ENCODE data around the gene PIGV. TPM values are rescaled to one million over a fixed set of nuclear protein-coding genes. Genes with fewer than 3 reads are reported as not detected.

PIGV gene
- total and polyA plus RNA-seq, 2 experiments from 2014 or later: 20.4 to 28.9 TPM

DNA sequence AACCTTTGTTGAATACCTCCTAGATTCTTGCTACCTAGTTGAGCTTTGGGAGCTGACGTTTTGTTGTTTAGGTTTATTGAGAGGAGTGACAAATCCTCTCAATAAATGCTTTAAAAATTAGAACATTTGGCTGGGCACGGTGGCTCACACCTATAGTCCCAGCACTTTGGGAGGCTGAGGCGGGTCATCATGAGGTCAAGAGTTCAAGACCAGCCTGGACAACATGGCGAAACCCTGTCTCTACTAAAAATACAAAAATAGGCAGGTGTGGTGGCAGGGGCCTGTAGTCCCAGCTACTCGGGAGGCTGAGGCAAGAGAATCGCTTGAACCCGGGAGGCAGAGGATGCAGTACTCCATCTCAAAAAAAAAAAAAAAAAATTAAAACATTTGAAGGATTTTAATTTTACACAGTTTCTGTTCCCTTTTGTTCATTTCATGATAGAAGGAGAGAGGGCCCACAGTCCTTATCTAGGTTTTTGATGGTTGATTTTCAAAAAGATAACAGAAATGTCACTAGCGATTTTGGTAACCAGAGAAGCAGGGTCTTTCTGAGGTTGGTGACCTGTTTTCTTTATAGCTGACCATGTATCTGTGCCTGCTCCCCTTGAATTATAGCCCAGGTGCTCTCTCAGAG is 44.2 kb upstream of the PIGV start:
- DNase-seq: no peak
- Histone ChIP-seq H3K27ac (peak overlapping the region; percentile 76), H3K9me2 (ENCODE audit: insufficient read depth) (no peaks in the 10 kb centered on the region), H3F3A (ENCODE audit: insufficient read depth) (peaks cover 37% of the 10 kb centered on the region), H2AFZ (no peak overlapping the region), H3K9ac (no peak overlapping the region), H3K4me2 (ENCODE audit: unreplicated experiment) (peak overlapping the region; percentile 60), H3K27me3 (replicated peaks; ENCODE audit: insufficient read depth) (no peaks in the 10 kb centered on the region), H4K20me1 (ENCODE audit: insufficient read depth) (0 out of 2 replicates have a peak, but pooled peaks cover 4% of the 10 kb centered on the region), H3K36me3 (ENCODE audit: low read depth) (0 out of 2 replicates have a peak, but pooled peaks cover 4% of the 10 kb centered on the region), H3K4me1 (ENCODE audit: insufficient read depth) (peaks cover 24% of the 10 kb centered on the region), H3K9me3 (ENCODE audit: low read depth) (no peaks in the 10 kb centered on the region), H3K79me2 (ENCODE audit: insufficient read depth) (peaks cover 99% of the 10 kb centered on the region), H3K4me3 (no peak overlapping the region)
- TF ChIP-seq EZH2phosphoT487 (IDR thresholded peaks at IDR 0.05; ENCODE audit: insufficient read depth, low read depth) (no peak), EZH2 (IDR thresholded peaks at IDR 0.05; ENCODE audit: insufficient read depth, poor library complexity, severe bottlenecking) (no peak)
- in situ Hi-C loops (cut with MboI): no loop called here
- 97 to 98% methylated on average over 8 of the region's 8 CpGs for WGBS, 2 experiments (ENCODE audit: low coverage in 1 of 2, low lambda C conversion rate in 2 of 2, missing lambda C conversion rate in 2 of 2)

DNA sequence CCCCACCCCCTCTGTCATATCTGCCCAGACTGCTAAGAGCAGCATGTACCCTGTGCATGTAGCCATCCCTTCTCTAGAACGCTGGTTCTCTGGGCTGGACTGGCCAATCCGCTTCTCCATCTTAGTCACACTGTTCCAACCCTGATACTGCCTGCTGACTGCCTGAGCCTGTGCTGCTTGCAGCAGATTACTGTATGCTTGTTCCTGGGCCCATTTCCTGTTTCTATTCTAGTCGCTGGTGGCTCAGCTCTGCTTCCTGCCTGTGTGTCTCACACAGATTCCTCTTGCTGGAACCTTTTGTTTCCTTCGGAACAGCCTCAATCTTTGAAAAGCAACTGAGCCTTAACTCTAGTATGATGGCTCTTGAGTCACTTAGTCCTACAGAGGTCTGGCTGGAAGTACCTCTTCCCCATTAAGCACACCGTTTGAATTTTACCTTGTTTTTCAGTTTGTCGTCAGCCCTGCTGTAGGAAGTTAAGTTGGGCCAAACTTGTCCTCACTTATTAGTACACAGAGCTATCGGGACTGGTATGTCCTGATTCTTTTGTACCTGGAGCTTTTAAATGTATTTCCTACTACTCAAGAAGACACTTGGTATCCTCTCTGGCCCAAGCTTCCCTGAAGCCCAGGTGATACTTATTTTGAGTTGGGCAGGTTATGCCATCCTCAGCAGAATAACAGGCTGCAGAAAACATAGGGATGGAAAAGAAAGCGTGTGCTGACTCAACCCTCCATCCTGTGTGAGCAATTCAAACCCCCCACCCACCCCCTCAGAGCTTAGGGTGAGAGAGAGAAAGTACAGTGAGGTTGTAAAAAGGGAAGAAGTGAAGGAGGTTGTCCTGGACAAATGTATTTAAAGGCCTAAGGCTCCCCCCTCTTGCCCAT is 43.4 kb upstream of the PIGV start:
- TF ChIP-seq EZH2 (IDR thresholded peaks at IDR 0.05; ENCODE audit: insufficient read depth, poor library complexity, severe bottlenecking) (no peak), EZH2phosphoT487 (IDR thresholded peaks at IDR 0.05; ENCODE audit: insufficient read depth, low read depth) (no peak)
- Histone ChIP-seq H3K27me3 (replicated peaks; ENCODE audit: insufficient read depth) (no peaks in the 10 kb centered on the region), H3K36me3 (ENCODE audit: low read depth) (0 out of 2 replicates have a peak, but pooled peaks cover 4% of the 10 kb centered on the region), H2AFZ (no peak overlapping the region), H3K79me2 (ENCODE audit: insufficient read depth) (peaks cover 99% of the 10 kb centered on the region), H3K9me3 (ENCODE audit: low read depth) (no peaks in the 10 kb centered on the region), H3F3A (ENCODE audit: insufficient read depth) (peaks cover 37% of the 10 kb centered on the region), H3K9ac (peak overlapping the region; percentile 29; the same call in 1 of the 2 replicates), H3K4me2 (ENCODE audit: unreplicated experiment) (peak overlapping the region; percentile 60), H4K20me1 (ENCODE audit: insufficient read depth) (0 out of 2 replicates have a peak, but pooled peaks cover 4% of the 10 kb centered on the region), H3K9me2 (ENCODE audit: insufficient read depth) (no peaks in the 10 kb centered on the region), H3K27ac (peak overlapping the region; percentile 76), H3K4me1 (ENCODE audit: insufficient read depth) (peaks cover 24% of the 10 kb centered on the region), H3K4me3 (peak overlapping the region; percentile 26; the same call in 1 of the 2 replicates)
- DNase-seq: peak; percentile 83
- in situ Hi-C loops (cut with MboI): no loop called here
- WGBS, 2 experiments (ENCODE audit: low coverage in 1 of 2, low lambda C conversion rate in 2 of 2, missing lambda C conversion rate in 2 of 2): 21 to 29% methylated on average over 7 to 8 of the region's 8 CpGs

DNA sequence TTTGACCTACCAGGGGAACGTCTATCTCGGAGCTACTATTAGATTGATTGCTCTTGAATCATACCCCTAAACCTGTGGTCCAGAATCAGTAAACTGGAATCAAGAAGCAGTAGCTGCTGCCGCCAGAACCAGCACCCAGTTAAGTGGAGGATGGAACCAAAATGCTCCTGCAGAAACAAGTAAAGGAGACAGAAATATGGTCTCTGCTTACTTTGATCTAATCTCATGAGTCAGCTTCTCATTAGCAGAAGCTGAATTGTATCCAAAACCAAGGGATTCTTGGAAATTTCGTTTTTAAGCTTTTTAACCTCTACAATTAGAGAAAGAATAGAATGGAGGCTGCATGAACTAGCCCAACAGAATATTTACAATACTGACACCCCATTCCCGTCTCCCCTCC is 42.6 kb upstream of the PIGV start:
- Histone ChIP-seq H2AFZ (no peak overlapping the region), H3K79me2 (ENCODE audit: insufficient read depth) (peaks cover 99% of the 10 kb centered on the region), H3K4me2 (ENCODE audit: unreplicated experiment) (peak overlapping the region; percentile 60), H3K9me2 (ENCODE audit: insufficient read depth) (no peaks in the 10 kb centered on the region), H3K4me1 (ENCODE audit: insufficient read depth) (peaks cover 24% of the 10 kb centered on the region), H3K27ac (peak overlapping the region; percentile 76), H3K9ac (0 out of 2 replicates have a peak overlapping the region, but pooled peaks have one; percentile 9), H3K9me3 (ENCODE audit: low read depth) (no peaks in the 10 kb centered on the region), H3K36me3 (ENCODE audit: low read depth) (0 out of 2 replicates have a peak, but pooled peaks cover 12% of the 10 kb centered on the region), H3K4me3 (peak overlapping the region; percentile 2; the same call in 1 of the 2 replicates), H3F3A (ENCODE audit: insufficient read depth) (peaks cover 37% of the 10 kb centered on the region), H4K20me1 (ENCODE audit: insufficient read depth) (0 out of 2 replicates have a peak, but pooled peaks cover 4% of the 10 kb centered on the region), H3K27me3 (replicated peaks; ENCODE audit: insufficient read depth) (no peaks in the 10 kb centered on the region)
- no peak for TF ChIP-seq EZH2phosphoT487 (IDR thresholded peaks at IDR 0.05; ENCODE audit: insufficient read depth, low read depth)
- no peak for TF ChIP-seq EZH2 (IDR thresholded peaks at IDR 0.05; ENCODE audit: insufficient read depth, poor library complexity, severe bottlenecking)
- peak; percentile 54 for DNase-seq
- 40% methylated on average over 5 of the region's 5 CpGs for WGBS, 2 experiments (ENCODE audit: low coverage in 1 of 2, low lambda C conversion rate in 2 of 2, missing lambda C conversion rate in 2 of 2)
- in situ Hi-C loops (cut with MboI): no loop called here

DNA sequence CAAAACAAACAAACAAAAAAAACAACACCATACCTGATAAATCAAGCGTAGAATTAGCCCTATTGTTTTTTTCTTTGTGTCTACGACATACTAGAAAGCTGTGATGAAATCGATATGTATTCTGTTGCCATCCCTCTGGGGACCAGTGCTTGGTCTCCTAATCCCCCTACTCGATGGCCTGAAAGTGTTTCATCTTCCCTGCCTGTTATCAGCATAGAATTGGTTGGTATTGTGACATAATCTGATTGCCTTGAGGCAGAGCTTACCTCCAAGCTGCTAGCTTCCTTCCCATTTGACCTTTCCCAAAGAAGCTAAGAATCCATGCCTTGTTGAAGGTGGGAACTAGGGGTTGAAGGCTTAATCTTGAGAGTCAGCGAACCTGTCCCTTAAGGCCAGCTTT is 40.7 kb upstream of the PIGV start:
- Histone ChIP-seq H3K27ac (no peak overlapping the region), H3F3A (ENCODE audit: insufficient read depth) (peaks cover 32% of the 10 kb centered on the region), H3K4me1 (ENCODE audit: insufficient read depth) (peaks cover 24% of the 10 kb centered on the region), H3K9ac (no peak overlapping the region), H4K20me1 (ENCODE audit: insufficient read depth) (no peaks in the 10 kb centered on the region), H3K4me2 (ENCODE audit: unreplicated experiment) (no peak overlapping the region), H3K9me3 (ENCODE audit: low read depth) (no peaks in the 10 kb centered on the region), H2AFZ (no peak overlapping the region), H3K79me2 (ENCODE audit: insufficient read depth) (peaks cover 99% of the 10 kb centered on the region), H3K9me2 (ENCODE audit: insufficient read depth) (no peaks in the 10 kb centered on the region), H3K27me3 (replicated peaks; ENCODE audit: insufficient read depth) (no peaks in the 10 kb centered on the region), H3K4me3 (no peak overlapping the region), H3K36me3 (ENCODE audit: low read depth) (0 out of 2 replicates have a peak, but pooled peaks cover 13% of the 10 kb centered on the region)
- no peak for DNase-seq
- TF ChIP-seq EZH2phosphoT487 (IDR thresholded peaks at IDR 0.05; ENCODE audit: insufficient read depth, low read depth): no peak
- no peak for TF ChIP-seq EZH2 (IDR thresholded peaks at IDR 0.05; ENCODE audit: insufficient read depth, poor library complexity, severe bottlenecking)
- WGBS, 2 experiments (ENCODE audit: low coverage in 1 of 2, low lambda C conversion rate in 2 of 2, missing lambda C conversion rate in 2 of 2): 95 to 98% methylated on average over 5 of the region's 5 CpGs
- in situ Hi-C loops (cut with MboI): no loop called here
